Activated CD4-positive, alpha-beta T cell treated with anti-CD3 and anti-CD28 coated beads for 36 hours (primary cell): ENCODE data around the gene PTPRQ. TPM values are rescaled to one million over a fixed set of nuclear protein-coding genes. Genes with fewer than 3 reads are reported as not detected.

ENCODE experiments used
- ATAC-seq: fragments of 200-7000 bp; cut with Tn5 transposase; one replicate; pipeline ENCODE4 v1.10.0; 2021; ENCODE audit warnings: mild to moderate bottlenecking, moderate library complexity
- CTCF ChIA-PET: fragments of 350-600 bp; sonication (Branson Sonifier 250); formaldehyde crosslinking; loops from one replicate; lab custom pipeline; 2021; ENCODE audit warnings: antibody characterized with exemption; lab: Charles Lee
- POLR2A ChIA-PET: fragments of 350-600 bp; sonication (Branson Sonifier 250); formaldehyde crosslinking; loops from one replicate; lab custom pipeline; 2021; ENCODE audit warnings: antibody characterized with exemption, inconsistent platforms; lab: Charles Lee
- DNase-seq: peaks from one replicate; pipeline ENCODE4 v3.0.0-alpha.2; 2020
- H3K27ac Mint-ChIP-seq: one replicate; pipeline ENCODE4 v1.8.0; 2021; ENCODE audit warnings: mixed read lengths
- H3K27me3 Mint-ChIP-seq: one replicate; pipeline ENCODE4 v1.8.0; 2021; ENCODE audit warnings: mixed read lengths
- H3K36me3 Mint-ChIP-seq: one replicate; pipeline ENCODE4 v1.8.0; 2021; ENCODE audit warnings: low read depth, mixed read lengths
- H3K4me1 Mint-ChIP-seq: one replicate; pipeline ENCODE4 v1.8.0; 2021; ENCODE audit warnings: mixed read lengths
- H3K4me3 Mint-ChIP-seq: one replicate; pipeline ENCODE4 v1.8.0; 2021; ENCODE audit warnings: mild to moderate bottlenecking, moderate library complexity, mixed read lengths
- H3K9me3 Mint-ChIP-seq: one replicate; pipeline ENCODE4 v1.8.0; 2021; ENCODE audit warnings: low read depth, mixed read lengths
- intact Hi-C, 2 experiments: fragments of 100-400 bp; cut with DNase I in 1 of 2; cut with micrococcal nuclease in 1 of 2; formaldehyde crosslinking; loops; one replicate each; pipeline versions ENCODE4 v1.14.2 to v1.15.1; 2022 to 2024; cut with DNase I, micrococcal nuclease
- total RNA-seq, 2 experiments: library from RNA; stranded (reverse); gene quantifications; one replicate each; pipeline ENCODE4 v1.2.3, GENCODE V29; 2021

Gene PTPRQ
- total RNA-seq, 2 experiments from 2014 or later, result not detected

- Mint-ChIP-seq H3K4me1 (no peaks in the 10 kb centered on the region), H3K27ac (no peak overlapping the region)
Measured at GRCh38 chr12:80697270-80697887, 253.3 kb downstream of the PTPRQ start.

DNA sequence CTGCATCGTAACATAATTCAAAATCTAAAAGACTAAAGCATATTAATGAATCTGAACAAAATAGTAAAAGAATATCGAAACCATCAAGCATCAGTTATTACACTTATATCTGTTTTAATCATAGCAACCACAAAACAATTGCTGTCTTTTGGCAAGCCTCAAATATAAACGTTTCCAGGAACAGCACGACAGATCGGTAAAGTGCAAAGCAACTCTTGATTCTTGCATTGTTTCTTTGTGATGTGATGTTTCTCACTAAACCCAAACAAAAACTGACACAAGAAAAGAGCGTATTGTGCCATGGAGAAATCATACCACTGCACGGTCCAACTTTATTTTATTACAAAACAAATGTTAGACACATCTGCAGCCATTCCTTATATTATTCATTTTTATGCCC is 254.2 kb downstream of the PTPRQ start:
- no peaks in the 10 kb centered on the region for H3K27me3 Mint-ChIP-seq
- DNase-seq, result no peak
- H3K9me3 Mint-ChIP-seq, result peaks cover 3% of the 10 kb centered on the region
- POLR2A ChIA-PET, result no interaction called here
- H3K36me3 Mint-ChIP-seq, result no peaks in the 10 kb centered on the region
- no peak for ATAC-seq
- intact Hi-C loops, result no loop called here
- CTCF ChIA-PET, result no interaction called here
- H3K27ac Mint-ChIP-seq, result no peak overlapping the region
- no peak overlapping the region for H3K4me3 Mint-ChIP-seq
- no peaks in the 10 kb centered on the region for H3K4me1 Mint-ChIP-seq

More at GRCh38 chr12:80697270-80697887, 253.3 kb downstream of the PTPRQ start:
- CTCF ChIA-PET, result interaction anchor here (1.0 kb wide), 1 partner anchor 13 kb away, joined by 3 read pairs; no protein-coding TSS in a partner anchor
- H3K4me3 Mint-ChIP-seq, result no peak overlapping the region
- DNase-seq (no peak), ATAC-seq (no peak)
- H3K9me3 Mint-ChIP-seq, result no peaks in the 10 kb centered on the region
- intact Hi-C loops, result no loop called here
- POLR2A ChIA-PET, result no interaction called here
- no peaks in the 10 kb centered on the region for H3K36me3 Mint-ChIP-seq
- no peaks in the 10 kb centered on the region for H3K27me3 Mint-ChIP-seq

GRCh38 chr12:80698847-80699542 is 255.0 kb downstream of the PTPRQ start:
- ATAC-seq, result no peak
- no peak overlapping the region for H3K4me3 Mint-ChIP-seq
- peaks cover 3% of the 10 kb centered on the region for H3K9me3 Mint-ChIP-seq
- no peak for DNase-seq
- no peaks in the 10 kb centered on the region for H3K27me3 Mint-ChIP-seq
- ChIA-PET POLR2A (no interaction called here), CTCF (no interaction called here)
- no peak overlapping the region for H3K27ac Mint-ChIP-seq
- intact Hi-C loops, result no loop called here
- H3K36me3 Mint-ChIP-seq, result no peaks in the 10 kb centered on the region
- no peaks in the 10 kb centered on the region for H3K4me1 Mint-ChIP-seq

- H3K9me3 Mint-ChIP-seq, result peaks cover 3% of the 10 kb centered on the region
- ATAC-seq (no peak), DNase-seq (no peak)
- H3K4me3 Mint-ChIP-seq, result no peak overlapping the region
- ChIA-PET CTCF (no interaction called here), POLR2A (no interaction called here)
- no peaks in the 10 kb centered on the region for H3K27me3 Mint-ChIP-seq
- no peaks in the 10 kb centered on the region for H3K4me1 Mint-ChIP-seq
- H3K27ac Mint-ChIP-seq, result no peak overlapping the region
- intact Hi-C loops, result no loop called here
- H3K36me3 Mint-ChIP-seq, result no peaks in the 10 kb centered on the region
Measured at GRCh38 chr12:80700327-80700726, 256.3 kb downstream of the PTPRQ start.

GRCh38 chr12:80701388-80701787 is 257.4 kb downstream of the PTPRQ start:
- CTCF ChIA-PET, result interaction anchor here (0.5 kb wide), 1 partner anchor 213 kb away, joined by 3 read pairs; no protein-coding TSS in a partner anchor

GRCh38 chr12:80702889-80703805 is 259.1 kb downstream of the PTPRQ start:
- ATAC-seq (no peak), DNase-seq (no peak)
- intact Hi-C loops, result no loop called here
- H3K27me3 Mint-ChIP-seq, result peaks cover 12% of the 10 kb centered on the region
- H3K9me3 Mint-ChIP-seq, result peaks cover 3% of the 10 kb centered on the region
- H3K4me1 Mint-ChIP-seq, result no peaks in the 10 kb centered on the region
- POLR2A ChIA-PET, result no interaction called here
- no peak overlapping the region for H3K4me3 Mint-ChIP-seq
- no peak overlapping the region for H3K27ac Mint-ChIP-seq
- CTCF ChIA-PET, result interaction anchor here (1.2 kb wide), 1 partner anchor 1389 kb away, joined by 3 read pairs; no protein-coding TSS in a partner anchor
- no peaks in the 10 kb centered on the region for H3K36me3 Mint-ChIP-seq

More at GRCh38 chr12:80701388-80701787, 257.4 kb downstream of the PTPRQ start:
- Mint-ChIP-seq H3K4me3 (no peak overlapping the region), H3K4me1 (no peaks in the 10 kb centered on the region), H3K27ac (no peak overlapping the region), H3K9me3 (peaks cover 3% of the 10 kb centered on the region), H3K27me3 (no peaks in the 10 kb centered on the region), H3K36me3 (no peaks in the 10 kb centered on the region)
- intact Hi-C loops, result no loop called here
- POLR2A ChIA-PET, result no interaction called here
- DNase-seq (no peak), ATAC-seq (no peak)

- no peak for DNase-seq
- Mint-ChIP-seq H3K36me3 (peaks cover 3% of the 10 kb centered on the region), H3K4me3 (no peak overlapping the region), H3K9me3 (peaks cover 3% of the 10 kb centered on the region), H3K4me1 (no peaks in the 10 kb centered on the region), H3K27ac (no peak overlapping the region), H3K27me3 (peaks cover 20% of the 10 kb centered on the region)
- CTCF ChIA-PET, result interaction anchor here (1.2 kb wide), 1 partner anchor 1388 kb away, joined by 3 read pairs; no protein-coding TSS in a partner anchor
- no peak for ATAC-seq
- intact Hi-C loops, result no loop called here
- POLR2A ChIA-PET, result no interaction called here
Measured at GRCh38 chr12:80704420-80704819, 260.4 kb downstream of the PTPRQ start.

GRCh38 chr12:80707126-80707829 is 263.2 kb downstream of the PTPRQ start, which contains the start of gene MYF6:
MYF6 (plus strand) TSS chr12:80707634; CDS start chr12:80707720, 86 bp downstream.
- H3K27me3 Mint-ChIP-seq, result peaks cover 28% of the 10 kb centered on the region
- intact Hi-C loops, result no loop called here
- ChIA-PET CTCF (interaction anchor here (0.7 kb wide), 1 partner anchor 12 kb away, joined by 3 read pairs; no protein-coding TSS in a partner anchor), POLR2A (no interaction called here)
- H3K4me3 Mint-ChIP-seq, result no peak within 1 kb of the TSS
- DNase-seq (no peak), ATAC-seq (no peak)
- peaks cover 3% of the 10 kb centered on the region for H3K36me3 Mint-ChIP-seq
- no peaks in the 10 kb centered on the region for H3K4me1 Mint-ChIP-seq
- H3K27ac Mint-ChIP-seq, result no peak within 1 kb of the TSS
- H3K9me3 Mint-ChIP-seq, result peaks cover 3% of the 10 kb centered on the region

GRCh38 chr12:80707830-80708258 is 263.8 kb downstream of the PTPRQ start:
- peaks cover 3% of the 10 kb centered on the region for H3K36me3 Mint-ChIP-seq
- ChIA-PET POLR2A (no interaction called here), CTCF (no interaction called here)
- no peak for DNase-seq
- no peaks in the 10 kb centered on the region for H3K4me1 Mint-ChIP-seq
- no peak overlapping the region for H3K27ac Mint-ChIP-seq
- no peak for ATAC-seq
- no peak overlapping the region for H3K4me3 Mint-ChIP-seq
- intact Hi-C loops, result no loop called here
- H3K9me3 Mint-ChIP-seq, result peaks cover 3% of the 10 kb centered on the region
- peaks cover 28% of the 10 kb centered on the region for H3K27me3 Mint-ChIP-seq

GRCh38 chr12:80708259-80708974 is 264.4 kb downstream of the PTPRQ start:
- CTCF ChIA-PET, result no interaction called here
- H3K27ac Mint-ChIP-seq, result no peak overlapping the region
- intact Hi-C loops, result no loop called here
- H3K27me3 Mint-ChIP-seq, result peaks cover 28% of the 10 kb centered on the region
- H3K4me3 Mint-ChIP-seq, result no peak overlapping the region
- H3K36me3 Mint-ChIP-seq, result peaks cover 3% of the 10 kb centered on the region
- H3K9me3 Mint-ChIP-seq, result no peaks in the 10 kb centered on the region
- POLR2A ChIA-PET, result no interaction called here
- DNase-seq (no peak), ATAC-seq (no peak)
- no peaks in the 10 kb centered on the region for H3K4me1 Mint-ChIP-seq
